Large intestine (tissue), 12 donors: ENCODE measurements around the gene BPIFA3. TPM values are rescaled to one million over a fixed set of nuclear protein-coding genes. Genes with fewer than 3 reads are reported as not detected.

Experiments used
- DNase-seq, 2 donors: peaks; one replicate each; pipeline versions ENCODE4 v3.0.0 to v3.0.0-alpha.2; 2013
- H3K27ac ChIP-seq: one replicate; pipeline ENCODE4 v1.5.1; 2013; ENCODE audit warnings: low read length
- H3K27me3 ChIP-seq: 2 replicates; pipeline ENCODE4 v1.6.1; 2013; ENCODE audit warnings: low read length; ENCODE audit not compliant: control insufficient read depth, insufficient read depth
- H3K36me3 ChIP-seq: 2 replicates; pipeline ENCODE4 v1.6.1; 2013; ENCODE audit warnings: low read length; ENCODE audit not compliant: control insufficient read depth, insufficient read depth
- H3K4me1 ChIP-seq: one replicate; pipeline ENCODE4 v1.6.1; 2013; ENCODE audit warnings: low read length; ENCODE audit not compliant: control insufficient read depth, insufficient read depth
- H3K4me3 ChIP-seq: one replicate; pipeline ENCODE4 v1.5.1; 2013; ENCODE audit warnings: low read length
- H3K9me3 ChIP-seq: one replicate; pipeline ENCODE4 v1.6.1; 2013; ENCODE audit warnings: mild to moderate bottlenecking, low read depth, low read length, moderate library complexity; ENCODE audit not compliant: control insufficient read depth
- WGBS: methylation state at CpG from one replicate; pipeline ENCODE4 v1.1.5; 2013; ENCODE audit warnings: low lambda C conversion rate; ENCODE audit not compliant: insufficient coverage; 5-methylcytosine and 5-hydroxymethylcytosine counted together
- long read RNA-seq, 11 donors: transcript quantifications; one replicate each; lab custom pipeline, GENCODE V29; 2026
- polyA plus RNA-seq: library from polyadenylated mRNA; unstranded; fragments of 120-200 nt; gene quantifications from one replicate; pipeline ENCODE4 v1.2.1, GENCODE V29; 2013

The BPIFA3 gene
- polyA plus RNA-seq = not detected
- long read RNA-seq, donor 1 = 0 reads
- long read RNA-seq, donor 2 = 0 reads
- long read RNA-seq, donor 3 = 0 reads
- long read RNA-seq, donor 4 = 0 reads
- long read RNA-seq, donor 5 = 0 reads
- long read RNA-seq, donor 6 = 0 reads
- long read RNA-seq, donor 7 = 0 reads
- long read RNA-seq, donor 8 = 0 reads
- long read RNA-seq, donor 9 = 0 reads
- long read RNA-seq, donor 10 = 0 reads
- long read RNA-seq, donor 11 = 0 reads

GRCh38 chr20:33217052-33217451, at the start of gene BPIFA3:
Gene BPIFA3, plus strand, starts transcription at chr20:33217352. Its CDS starts 185 bp downstream, at chr20:33217537.
- H3K27ac ChIP-seq = no peak within 1 kb of the TSS
- H3K27me3 ChIP-seq = no peaks in the 10 kb centered on the region
- no peak within 1 kb of the TSS for H3K4me3 ChIP-seq
- no CpG with 5 or more reads among the region's 2 CpGs for WGBS
- H3K36me3 ChIP-seq = no peaks in the 10 kb centered on the region
- no peaks in the 10 kb centered on the region for H3K9me3 ChIP-seq
- DNase-seq = no peak
- no peaks in the 10 kb centered on the region for H3K4me1 ChIP-seq

DNA sequence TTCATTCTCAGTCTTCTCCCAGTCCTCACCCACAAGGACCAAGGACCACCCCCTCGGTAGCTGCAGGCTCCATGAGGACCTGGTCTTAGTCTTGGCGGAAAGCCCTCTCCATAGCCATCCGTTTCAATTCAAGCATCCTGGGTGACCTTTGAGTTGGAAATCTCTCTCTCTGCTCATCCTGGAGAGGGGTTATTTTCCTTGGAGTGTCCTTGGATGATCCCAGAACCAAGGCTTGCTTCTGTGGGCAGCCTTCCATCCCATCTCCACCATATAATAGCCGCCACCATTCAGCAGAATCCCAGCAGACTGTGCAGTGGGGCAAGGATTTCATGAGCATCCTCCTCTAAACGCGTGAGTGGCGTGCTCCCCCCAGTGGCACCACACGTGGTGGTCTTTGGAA, 49.3 kb upstream of the BPIFA3 start, which contains the start of gene BPIFA2:
Gene BPIFA2 (plus strand): TSS at position 301 of the 400 bp plus-strand sequence. CDS start 987 bp downstream, outside the sequence.
- no peaks in the 10 kb centered on the region for H3K9me3 ChIP-seq
- H3K27ac ChIP-seq = no peak within 1 kb of the TSS
- no CpG with 5 or more reads among the region's 8 CpGs for WGBS
- no peaks in the 10 kb centered on the region for H3K27me3 ChIP-seq
- no peaks in the 10 kb centered on the region for H3K36me3 ChIP-seq
- no peaks in the 10 kb centered on the region for H3K4me1 ChIP-seq
- no peak for DNase-seq
- H3K4me3 ChIP-seq = no peak within 1 kb of the TSS

DNA sequence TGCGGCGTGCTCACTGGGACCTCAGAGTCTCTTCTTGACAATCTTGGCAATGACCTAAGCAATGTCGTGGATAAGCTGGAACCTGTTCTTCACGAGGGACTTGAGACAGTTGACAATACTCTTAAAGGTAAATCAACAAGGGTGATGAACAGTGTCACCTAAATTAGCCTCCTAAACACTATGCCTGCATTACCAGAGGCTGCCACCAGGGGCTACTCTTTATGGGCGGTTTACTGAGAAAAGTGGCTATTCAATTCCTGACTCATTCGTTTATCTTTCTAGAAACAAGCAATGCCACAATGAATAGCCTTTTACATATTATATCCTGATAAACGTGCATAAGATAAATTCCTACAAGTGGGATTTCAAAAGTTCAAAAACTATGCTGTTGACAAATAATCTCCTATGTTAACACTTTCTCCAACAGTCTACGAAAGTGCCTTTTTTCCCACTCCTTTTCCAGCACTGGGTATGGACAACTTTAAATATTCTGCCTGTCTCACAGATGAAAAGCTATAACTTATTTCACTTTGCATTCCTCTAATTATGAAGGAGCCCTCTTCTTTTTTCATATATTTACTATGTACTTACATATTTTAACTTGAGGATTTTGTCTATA, 47.9 kb upstream of the BPIFA3 start:
- DNase-seq = no peak
- H3K9me3 ChIP-seq = no peaks in the 10 kb centered on the region
- no peak overlapping the region for H3K4me3 ChIP-seq
- H3K27me3 ChIP-seq = no peaks in the 10 kb centered on the region
- no peak overlapping the region for H3K27ac ChIP-seq
- no peaks in the 10 kb centered on the region for H3K4me1 ChIP-seq
- no peaks in the 10 kb centered on the region for H3K36me3 ChIP-seq
- WGBS = 88% methylated on average over 1 of the region's 8 CpGs

DNA sequence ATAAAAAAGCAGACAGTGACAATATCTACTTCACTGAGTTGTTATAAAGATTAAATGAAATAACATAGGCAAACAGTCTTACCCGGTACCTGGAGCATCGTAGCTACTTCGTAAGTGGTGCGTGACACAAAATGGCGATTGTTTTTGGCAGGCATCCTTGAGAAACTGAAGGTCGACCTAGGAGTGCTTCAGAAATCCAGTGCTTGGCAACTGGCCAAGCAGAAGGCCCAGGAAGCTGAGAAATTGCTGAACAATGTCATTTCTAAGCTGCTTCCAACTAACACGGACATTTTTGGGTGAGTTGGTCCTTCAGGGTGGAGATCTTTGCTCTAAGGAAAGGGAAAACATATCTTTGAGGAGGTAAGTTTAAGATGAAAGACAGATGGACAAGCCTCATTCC, 44.4 kb upstream of the BPIFA3 start:
- H3K9me3 ChIP-seq = no peaks in the 10 kb centered on the region
- no peak for DNase-seq
- H3K4me1 ChIP-seq = no peaks in the 10 kb centered on the region
- H3K27me3 ChIP-seq = no peaks in the 10 kb centered on the region
- no peak overlapping the region for H3K27ac ChIP-seq
- no peaks in the 10 kb centered on the region for H3K36me3 ChIP-seq
- no CpG with 5 or more reads among the region's 7 CpGs for WGBS
- H3K4me3 ChIP-seq = no peak overlapping the region

GRCh38 chr20:33175123-33175522, 42.0 kb upstream of the BPIFA3 start:
- WGBS = no CpG with 5 or more reads among the region's 3 CpGs
- no peaks in the 10 kb centered on the region for H3K36me3 ChIP-seq
- DNase-seq = no peak
- no peak overlapping the region for H3K27ac ChIP-seq
- no peaks in the 10 kb centered on the region for H3K9me3 ChIP-seq
- H3K27me3 ChIP-seq = no peaks in the 10 kb centered on the region
- no peak overlapping the region for H3K4me3 ChIP-seq
- no peaks in the 10 kb centered on the region for H3K4me1 ChIP-seq

DNA sequence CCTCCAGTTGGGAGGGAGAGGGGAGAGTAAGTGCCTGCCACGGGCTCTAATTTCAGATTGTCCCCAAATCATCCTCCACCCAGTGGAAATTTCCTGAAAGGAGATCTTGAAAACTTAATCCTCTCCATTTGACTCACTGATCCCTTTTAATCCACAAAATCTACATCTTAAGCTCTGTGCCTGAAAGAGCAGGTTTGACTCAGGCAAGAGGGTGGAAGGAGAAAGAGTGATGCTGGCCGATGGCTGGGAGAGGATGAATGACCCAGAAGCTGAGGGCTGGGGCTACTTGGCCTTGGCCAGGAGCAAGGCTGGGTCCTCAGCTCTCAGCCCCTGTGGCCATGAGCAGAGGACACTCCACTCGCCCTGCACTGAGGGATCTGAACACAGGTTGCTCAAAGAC, 41.1 kb upstream of the BPIFA3 start:
- Histone ChIP-seq H3K9me3 (no peaks in the 10 kb centered on the region), H3K4me1 (no peaks in the 10 kb centered on the region), H3K36me3 (no peaks in the 10 kb centered on the region), H3K27me3 (no peaks in the 10 kb centered on the region), H3K4me3 (no peak overlapping the region), H3K27ac (no peak overlapping the region)
- no CpG with 5 or more reads among the region's 3 CpGs for WGBS
- no peak for DNase-seq

DNA sequence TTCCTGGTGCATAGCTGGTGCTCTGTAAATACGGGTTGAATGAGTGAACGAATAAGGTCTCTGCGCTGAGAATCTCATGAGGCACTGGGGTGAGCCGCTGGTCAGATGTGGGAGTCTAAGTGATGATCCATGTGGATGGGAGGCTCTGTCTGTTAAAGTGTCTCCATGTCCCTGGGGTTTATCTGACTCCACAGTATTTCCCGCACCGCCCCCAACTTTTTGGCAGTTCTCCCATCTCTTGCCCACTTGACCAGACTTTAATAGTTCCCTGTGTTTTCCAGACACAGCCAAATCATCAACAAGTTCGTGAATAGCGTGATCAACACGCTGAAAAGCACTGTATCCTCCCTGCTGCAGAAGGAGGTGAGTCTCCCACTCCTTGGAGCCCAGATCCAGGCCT, 39.3 kb upstream of the BPIFA3 start:
- Histone ChIP-seq H3K27me3 (no peaks in the 10 kb centered on the region), H3K27ac (no peak overlapping the region), H3K36me3 (no peaks in the 10 kb centered on the region), H3K4me3 (no peak overlapping the region), H3K9me3 (no peaks in the 10 kb centered on the region), H3K4me1 (no peaks in the 10 kb centered on the region)
- no CpG with 5 or more reads among the region's 9 CpGs for WGBS
- DNase-seq = no peak

DNA sequence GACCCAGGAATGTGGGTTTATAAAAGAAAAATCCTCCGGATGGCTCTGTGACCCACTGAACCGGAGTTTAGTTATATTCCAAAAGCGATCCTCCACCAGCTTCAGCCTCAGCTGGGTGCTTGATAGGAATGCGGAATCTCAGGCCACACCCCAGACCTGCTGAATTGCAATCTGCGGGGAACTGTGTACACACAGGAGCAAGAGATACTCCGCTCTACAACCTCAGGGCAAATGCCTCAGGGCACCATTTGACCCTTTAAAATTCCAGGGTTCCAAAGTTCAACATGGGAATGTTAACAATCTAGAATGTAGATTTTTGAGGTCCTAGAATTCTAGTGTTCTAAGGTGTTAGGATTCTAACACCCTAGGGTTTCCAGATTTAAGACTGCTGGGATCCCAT, 38.4 kb upstream of the BPIFA3 start:
- Histone ChIP-seq H3K4me3 (no peak overlapping the region), H3K36me3 (no peaks in the 10 kb centered on the region), H3K4me1 (no peaks in the 10 kb centered on the region), H3K27ac (no peak overlapping the region), H3K27me3 (no peaks in the 10 kb centered on the region), H3K9me3 (no peaks in the 10 kb centered on the region)
- WGBS = no CpG with 5 or more reads among the region's 6 CpGs
- DNase-seq = no peak

GRCh38 chr20:33180169-33180568, 37.0 kb upstream of the BPIFA3 start:
- DNase-seq = no peak
- H3K4me1 ChIP-seq = no peaks in the 10 kb centered on the region
- H3K9me3 ChIP-seq = no peaks in the 10 kb centered on the region
- H3K36me3 ChIP-seq = no peaks in the 10 kb centered on the region
- H3K27me3 ChIP-seq = no peaks in the 10 kb centered on the region
- no peak overlapping the region for H3K27ac ChIP-seq
- no peak overlapping the region for H3K4me3 ChIP-seq
- 100% methylated on average over 2 of the region's 5 CpGs for WGBS

DNA sequence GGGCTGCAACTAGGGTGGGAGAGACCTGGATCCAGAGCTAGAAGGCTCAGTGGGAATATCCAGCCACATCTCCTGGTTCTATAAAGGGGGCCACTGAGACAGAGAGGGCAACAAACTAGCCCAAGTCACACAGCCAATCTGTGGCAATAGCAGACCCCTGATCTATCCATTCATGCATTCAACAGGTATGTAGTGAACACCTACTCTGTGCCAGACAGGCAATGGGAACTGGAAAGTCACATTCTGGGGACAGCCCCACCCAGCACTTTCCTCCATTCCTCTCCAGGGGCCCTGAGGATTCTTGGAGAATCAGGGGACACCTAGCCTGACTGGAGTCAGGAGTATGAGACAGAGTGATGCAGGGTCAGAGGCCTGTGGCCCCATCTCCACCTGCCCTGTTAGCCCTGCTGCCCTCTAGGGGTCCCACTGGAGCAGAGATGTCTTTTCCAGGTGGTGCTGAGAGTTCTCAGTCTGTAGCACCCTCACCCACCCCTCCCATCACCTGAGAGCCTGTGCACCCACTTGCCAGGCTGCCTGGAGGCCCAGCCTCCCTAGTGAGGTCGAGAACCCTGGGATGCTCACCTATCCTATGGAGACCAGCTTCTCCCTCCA, 35.6 kb upstream of the BPIFA3 start:
- Histone ChIP-seq H3K27me3 (no peaks in the 10 kb centered on the region), H3K27ac (no peak overlapping the region), H3K9me3 (no peaks in the 10 kb centered on the region), H3K4me1 (no peaks in the 10 kb centered on the region), H3K36me3 (no peaks in the 10 kb centered on the region), H3K4me3 (no peak overlapping the region)
- DNase-seq = no peak
- WGBS = no CpG with 5 or more reads among the region's 1 CpG
